Neural cell (in vitro differentiated cells): ENCODE results near the gene GRAMD2A. TPM values are rescaled to one million over a fixed set of nuclear protein-coding genes. Genes with fewer than 3 reads are reported as not detected.

Source experiments
- H2AFZ ChIP-seq: fragments of 200-600, 300-800 bp; sonication (generic), shearing (Covaris generic); 2 replicates; pipeline ENCODE4 v1.6.0; 2014; ENCODE audit warnings: low read depth, mild to moderate bottlenecking, antibody characterized with exemption, low read length, moderate library complexity
- H3F3A ChIP-seq: fragments of 200-600 bp; shearing (Covaris generic); 2 replicates; pipeline ENCODE4 v1.6.1; 2016; ENCODE audit warnings: mild to moderate bottlenecking, moderate library complexity, mixed read lengths, antibody characterized with exemption, low read length; ENCODE audit not compliant: insufficient read depth, poor library complexity, severe bottlenecking
- H3K27ac ChIP-seq: fragments of 200-600, 300-800 bp; sonication (generic), shearing (Covaris generic); 2 replicates; pipeline ENCODE4 v1.5.1; 2014; ENCODE audit warnings: mild to moderate bottlenecking, low read length, moderate library complexity
- H3K27me3 ChIP-seq: fragments of 300-800, 200-600 bp; sonication (generic), shearing (Covaris generic); 2 replicates; pipeline ENCODE4 v1.6.0; 2014; ENCODE audit warnings: mild to moderate bottlenecking, low read depth, low read length, moderate library complexity; ENCODE audit not compliant: insufficient read depth
- H3K36me3 ChIP-seq: fragments of 300-800, 200-600 bp; sonication (generic), shearing (Covaris generic); 2 replicates; pipeline ENCODE4 v1.5.1; 2014; ENCODE audit warnings: mild to moderate bottlenecking, antibody characterized with exemption, low read length, moderate library complexity; ENCODE audit not compliant: insufficient read depth
- H3K4me2 ChIP-seq: fragments of 300-800, 200-600 bp; sonication (generic), shearing (Covaris generic); 2 replicates; pipeline ENCODE4 v1.6.0; 2014; ENCODE audit warnings: mild to moderate bottlenecking, low read length
- H3K4me3 ChIP-seq: fragments of 300-800, 200-600 bp; sonication (generic), shearing (Covaris generic); 2 replicates; pipeline ENCODE4 v1.5.1; 2014; ENCODE audit warnings: mild to moderate bottlenecking, low read length, moderate library complexity
- H3K79me2 ChIP-seq: fragments of 200-600 bp; shearing (Covaris generic); replicated peaks from 2 replicates; pipeline ENCODE4 v1.6.0; 2014; ENCODE audit warnings: mild to moderate bottlenecking, low read length, moderate library complexity; ENCODE audit not compliant: insufficient read depth
- H3K9ac ChIP-seq: fragments of 300-800, 200-600 bp; sonication (generic), shearing (Covaris generic); 2 replicates; pipeline ENCODE4 v1.6.1; 2016; ENCODE audit warnings: mild to moderate bottlenecking, low read length, mixed read lengths
- H3K9me2 ChIP-seq: fragments of 200-600 bp; shearing (Covaris generic); 2 replicates; pipeline ENCODE4 v1.6.1; 2016; ENCODE audit warnings: mild to moderate bottlenecking, low read length, mixed read lengths; ENCODE audit not compliant: insufficient read depth
- H3K9me3 ChIP-seq: fragments of 200-600, 300-800 bp; sonication (generic), shearing (Covaris generic); 2 replicates; pipeline ENCODE4 v1.6.1; 2016; ENCODE audit warnings: mild to moderate bottlenecking, mixed run types, low read length, moderate library complexity, mixed read lengths
- H4K20me1 ChIP-seq: fragments of 200-600 bp; shearing (Covaris generic); 2 replicates; pipeline ENCODE4 v1.6.1; 2016; ENCODE audit warnings: mild to moderate bottlenecking, mixed run types; ENCODE audit not compliant: insufficient read depth
- EP300 ChIP-seq: fragments of 450-650 bp; conservative IDR thresholded peaks from 2 replicates; pipeline ENCODE4 v1.6.1; 2014; ENCODE audit warnings: antibody characterized with exemption, mild to moderate bottlenecking, moderate library complexity; ENCODE audit not compliant: poor library complexity, severe bottlenecking
- EZH2 ChIP-seq: fragments of 200-600, 300-800 bp; shearing (Covaris generic), sonication (generic); IDR thresholded peaks from 2 replicates; pipeline ENCODE4 v1.6.1; 2014; ENCODE audit warnings: antibody characterized with exemption, low read length, borderline replicate concordance, mild to moderate bottlenecking; ENCODE audit not compliant: insufficient read depth, poor library complexity, severe bottlenecking
- MXI1 ChIP-seq: fragments of 450-650 bp; conservative IDR thresholded peaks from 2 replicates; pipeline ENCODE4 v1.6.1; 2014; ENCODE audit warnings: antibody characterized with exemption, mild to moderate bottlenecking; ENCODE audit not compliant: poor library complexity, severe bottlenecking
- POLR2AphosphoS5 ChIP-seq: IDR thresholded peaks from 2 replicates; pipeline ENCODE4 v1.6.1; 2012
- RAD21 ChIP-seq: fragments of 450-650 bp; conservative IDR thresholded peaks from 2 replicates; pipeline ENCODE4 v1.6.1; 2014; ENCODE audit warnings: antibody characterized with exemption, mild to moderate bottlenecking, moderate library complexity
- SMC3 ChIP-seq: fragments of 450-650 bp; conservative IDR thresholded peaks from 2 replicates; pipeline ENCODE4 v1.6.1; 2014; ENCODE audit warnings: antibody characterized with exemption, mild to moderate bottlenecking, moderate library complexity; ENCODE audit not compliant: poor library complexity
- TAF1 ChIP-seq: IDR thresholded peaks from 2 replicates; pipeline ENCODE4 v1.6.1; 2012; ENCODE audit warnings: low read depth
- polyA plus RNA-seq: library from polyadenylated mRNA; depleted of rRNA; stranded (reverse); fragments of >200 nt; gene quantifications from 2 replicates; pipeline ENCODE4 v1.2.3, GENCODE V29; 2014
- TF ChIP-seq, protein P1 (sequence below): fragments of 450-650 bp; IDR thresholded peaks from 2 replicates; pipeline ENCODE4 v1.5.1; 2014; ENCODE audit warnings: antibody characterized with exemption, mild to moderate bottlenecking, moderate library complexity; ENCODE audit not compliant: poor library complexity, severe bottlenecking
- TF ChIP-seq, protein P2 (sequence below): IDR thresholded peaks from 2 replicates; pipeline ENCODE4 v1.6.1; 2012; ENCODE audit warnings: borderline replicate concordance

GRAMD2A gene
- polyA plus RNA-seq, 1 donor from 2014 or later, result 1.9 TPM

DNA sequence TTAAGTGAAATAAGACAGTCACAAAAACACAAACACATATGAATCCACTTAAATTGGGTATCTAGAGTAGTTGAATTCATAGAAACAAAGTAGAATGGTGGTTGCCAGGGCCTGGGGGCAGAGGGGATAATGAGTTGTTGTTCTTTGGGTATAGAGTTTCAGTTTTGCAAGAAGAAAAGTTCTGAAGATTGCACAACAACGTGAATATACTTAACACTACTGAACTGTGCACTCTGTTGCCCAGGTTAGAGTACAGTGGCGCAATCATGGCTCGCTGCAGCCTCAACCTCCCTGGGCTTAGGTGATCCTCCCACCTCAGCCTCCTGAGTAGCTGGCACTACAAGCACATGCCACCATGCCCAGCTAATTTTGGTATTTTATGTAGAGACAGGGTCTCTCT, 14.9 kb downstream of the GRAMD2A start:
- no peaks in the 10 kb centered on the region for H3F3A ChIP-seq
- H3K9ac ChIP-seq, result no peak overlapping the region
- no peaks in the 10 kb centered on the region for H3K9me2 ChIP-seq
- H2AFZ ChIP-seq, result no peak overlapping the region
- H3K4me3 ChIP-seq, result no peak overlapping the region
- H3K27me3 ChIP-seq, result peaks cover 16% of the 10 kb centered on the region
- H3K27ac ChIP-seq, result no peak overlapping the region
- no peaks in the 10 kb centered on the region for H3K9me3 ChIP-seq
- H3K36me3 ChIP-seq, result no peaks in the 10 kb centered on the region
- TF ChIP-seq, protein P1, sequence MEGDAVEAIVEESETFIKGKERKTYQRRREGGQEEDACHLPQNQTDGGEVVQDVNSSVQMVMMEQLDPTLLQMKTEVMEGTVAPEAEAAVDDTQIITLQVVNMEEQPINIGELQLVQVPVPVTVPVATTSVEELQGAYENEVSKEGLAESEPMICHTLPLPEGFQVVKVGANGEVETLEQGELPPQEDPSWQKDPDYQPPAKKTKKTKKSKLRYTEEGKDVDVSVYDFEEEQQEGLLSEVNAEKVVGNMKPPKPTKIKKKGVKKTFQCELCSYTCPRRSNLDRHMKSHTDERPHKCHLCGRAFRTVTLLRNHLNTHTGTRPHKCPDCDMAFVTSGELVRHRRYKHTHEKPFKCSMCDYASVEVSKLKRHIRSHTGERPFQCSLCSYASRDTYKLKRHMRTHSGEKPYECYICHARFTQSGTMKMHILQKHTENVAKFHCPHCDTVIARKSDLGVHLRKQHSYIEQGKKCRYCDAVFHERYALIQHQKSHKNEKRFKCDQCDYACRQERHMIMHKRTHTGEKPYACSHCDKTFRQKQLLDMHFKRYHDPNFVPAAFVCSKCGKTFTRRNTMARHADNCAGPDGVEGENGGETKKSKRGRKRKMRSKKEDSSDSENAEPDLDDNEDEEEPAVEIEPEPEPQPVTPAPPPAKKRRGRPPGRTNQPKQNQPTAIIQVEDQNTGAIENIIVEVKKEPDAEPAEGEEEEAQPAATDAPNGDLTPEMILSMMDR, result no peak
- TF ChIP-seq MXI1 (no peak), EP300 (no peak), TAF1 (no peak), EZH2 (no peak), SMC3 (no peak), POLR2AphosphoS5 (no peak), RAD21 (no peak)
- TF ChIP-seq, protein P2, sequence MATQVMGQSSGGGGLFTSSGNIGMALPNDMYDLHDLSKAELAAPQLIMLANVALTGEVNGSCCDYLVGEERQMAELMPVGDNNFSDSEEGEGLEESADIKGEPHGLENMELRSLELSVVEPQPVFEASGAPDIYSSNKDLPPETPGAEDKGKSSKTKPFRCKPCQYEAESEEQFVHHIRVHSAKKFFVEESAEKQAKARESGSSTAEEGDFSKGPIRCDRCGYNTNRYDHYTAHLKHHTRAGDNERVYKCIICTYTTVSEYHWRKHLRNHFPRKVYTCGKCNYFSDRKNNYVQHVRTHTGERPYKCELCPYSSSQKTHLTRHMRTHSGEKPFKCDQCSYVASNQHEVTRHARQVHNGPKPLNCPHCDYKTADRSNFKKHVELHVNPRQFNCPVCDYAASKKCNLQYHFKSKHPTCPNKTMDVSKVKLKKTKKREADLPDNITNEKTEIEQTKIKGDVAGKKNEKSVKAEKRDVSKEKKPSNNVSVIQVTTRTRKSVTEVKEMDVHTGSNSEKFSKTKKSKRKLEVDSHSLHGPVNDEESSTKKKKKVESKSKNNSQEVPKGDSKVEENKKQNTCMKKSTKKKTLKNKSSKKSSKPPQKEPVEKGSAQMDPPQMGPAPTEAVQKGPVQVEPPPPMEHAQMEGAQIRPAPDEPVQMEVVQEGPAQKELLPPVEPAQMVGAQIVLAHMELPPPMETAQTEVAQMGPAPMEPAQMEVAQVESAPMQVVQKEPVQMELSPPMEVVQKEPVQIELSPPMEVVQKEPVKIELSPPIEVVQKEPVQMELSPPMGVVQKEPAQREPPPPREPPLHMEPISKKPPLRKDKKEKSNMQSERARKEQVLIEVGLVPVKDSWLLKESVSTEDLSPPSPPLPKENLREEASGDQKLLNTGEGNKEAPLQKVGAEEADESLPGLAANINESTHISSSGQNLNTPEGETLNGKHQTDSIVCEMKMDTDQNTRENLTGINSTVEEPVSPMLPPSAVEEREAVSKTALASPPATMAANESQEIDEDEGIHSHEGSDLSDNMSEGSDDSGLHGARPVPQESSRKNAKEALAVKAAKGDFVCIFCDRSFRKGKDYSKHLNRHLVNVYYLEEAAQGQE, result no peak
- H3K4me2 ChIP-seq, result no peak overlapping the region
- H3K79me2 ChIP-seq, result no peaks in the 10 kb centered on the region
- no peaks in the 10 kb centered on the region for H4K20me1 ChIP-seq

DNA sequence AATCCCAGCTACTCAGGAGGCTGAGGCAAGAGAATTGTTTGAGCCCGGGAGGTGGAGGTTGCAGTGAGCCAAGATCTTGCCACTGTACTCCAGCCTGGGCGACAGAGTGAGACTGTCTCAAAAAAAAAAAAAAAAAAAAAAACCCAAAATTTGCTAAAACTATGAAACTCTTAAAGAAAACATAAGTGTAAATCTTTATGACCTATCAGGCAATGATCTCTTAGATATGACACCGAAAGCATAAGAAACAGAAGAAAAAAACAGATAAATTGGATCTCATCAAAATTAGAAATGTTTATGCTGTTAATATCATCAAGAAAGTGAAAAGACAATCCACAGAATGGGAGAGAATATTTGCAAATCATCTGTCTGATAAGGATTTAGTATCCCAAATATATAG, 15.3 kb downstream of the GRAMD2A start:
- H3K9ac ChIP-seq, result no peak overlapping the region
- H3K27me3 ChIP-seq, result peaks cover 16% of the 10 kb centered on the region
- no peaks in the 10 kb centered on the region for H3K79me2 ChIP-seq
- H3F3A ChIP-seq, result no peaks in the 10 kb centered on the region
- H3K4me2 ChIP-seq, result no peak overlapping the region
- TF ChIP-seq MXI1, result no peak
- TF ChIP-seq RAD21, result no peak
- no peak for TF ChIP-seq EP300
- TF ChIP-seq POLR2AphosphoS5, result no peak
- TF ChIP-seq TAF1, result no peak
- TF ChIP-seq, protein P2, result no peak
- TF ChIP-seq EZH2, result no peak
- H3K36me3 ChIP-seq, result no peaks in the 10 kb centered on the region
- no peak overlapping the region for H3K4me3 ChIP-seq
- no peaks in the 10 kb centered on the region for H4K20me1 ChIP-seq
- H2AFZ ChIP-seq, result no peak overlapping the region
- no peak overlapping the region for H3K27ac ChIP-seq
- H3K9me3 ChIP-seq, result no peaks in the 10 kb centered on the region
- H3K9me2 ChIP-seq, result no peaks in the 10 kb centered on the region
